GM19438 (cell line): ENCODE measurements around the gene CHERP.
"Not testable (repeated sequence)": the region's sequence is repeated elsewhere in the genome, so short reads cannot be mapped to it uniquely, and the experiment has no call there.

ENCODE experiments used
- ATAC-seq: cut with Tn5 transposase; IDR thresholded peaks from one replicate; pipeline ENCODE4 v1.9.1; 2021; ENCODE audit warnings: low read depth; ENCODE audit not compliant: unreplicated experiment

The CHERP gene

GRCh38 chr19:16576690-16577530, 34.7 kb upstream of the CHERP start:
- ATAC-seq = no peak

GRCh38 chr19:16575861-16576689, 33.8 kb upstream of the CHERP start:
- no peak for ATAC-seq

- no peak for ATAC-seq
Measured at GRCh38 chr19:16575282-16575681, 33.0 kb upstream of the CHERP start.

GRCh38 chr19:16573925-16574324, 31.7 kb upstream of the CHERP start:
- no peak for ATAC-seq

- ATAC-seq = no peak
Measured at GRCh38 chr19:16573296-16573695, 31.1 kb upstream of the CHERP start.

- peak; percentile 71 for ATAC-seq
Measured at GRCh38 chr19:16572332-16573211, 30.3 kb upstream of the CHERP start, which contains the start of gene SLC35E1. Gene SLC35E1 (minus strand): TSS chr19:16572415. CDS start chr19:16572364, 51 bp downstream.

- peak; percentile 19 for ATAC-seq
Measured at GRCh38 chr19:16571822-16572331, 29.6 kb upstream of the CHERP start.

GRCh38 chr19:16571283-16571682, 29.0 kb upstream of the CHERP start:
- no peak for ATAC-seq

GRCh38 chr19:16569609-16570320, 27.5 kb upstream of the CHERP start:
- ATAC-seq = no peak

GRCh38 chr19:16566702-16567101, 24.5 kb upstream of the CHERP start:
- ATAC-seq = no peak

GRCh38 chr19:16566161-16566560, 23.9 kb upstream of the CHERP start:
- ATAC-seq = no peak

GRCh38 chr19:16564842-16565241, 22.6 kb upstream of the CHERP start:
- ATAC-seq = no peak

- ATAC-seq = no peak
Measured at GRCh38 chr19:16562608-16563025, 20.4 kb upstream of the CHERP start.

GRCh38 chr19:16561382-16561781, 19.1 kb upstream of the CHERP start:
- ATAC-seq = no peak

- ATAC-seq = no peak
Measured at GRCh38 chr19:16559780-16560276, 17.6 kb upstream of the CHERP start.

- no peak for ATAC-seq
Measured at GRCh38 chr19:16554776-16555175, 12.5 kb upstream of the CHERP start.

GRCh38 chr19:16551902-16552301, 9.7 kb upstream of the CHERP start:
- not testable (repeated sequence) for ATAC-seq

- no peak for ATAC-seq
Measured at GRCh38 chr19:16548956-16549355, 6.7 kb upstream of the CHERP start.

GRCh38 chr19:16544473-16545231, 2.4 kb upstream of the CHERP start:
- no peak for ATAC-seq
